HG03432 (cell line): ENCODE results near the gene GCNA.
"Not testable (repeated sequence)": the region's sequence is repeated elsewhere in the genome, so short reads cannot be mapped to it uniquely, and the experiment has no call there.

Source experiments
- ATAC-seq: cut with Tn5 transposase; IDR thresholded peaks from one replicate; pipeline ENCODE4 v1.9.1; 2021; ENCODE audit warnings: mild to moderate bottlenecking, moderate library complexity; ENCODE audit not compliant: unreplicated experiment

The GCNA gene

DNA sequence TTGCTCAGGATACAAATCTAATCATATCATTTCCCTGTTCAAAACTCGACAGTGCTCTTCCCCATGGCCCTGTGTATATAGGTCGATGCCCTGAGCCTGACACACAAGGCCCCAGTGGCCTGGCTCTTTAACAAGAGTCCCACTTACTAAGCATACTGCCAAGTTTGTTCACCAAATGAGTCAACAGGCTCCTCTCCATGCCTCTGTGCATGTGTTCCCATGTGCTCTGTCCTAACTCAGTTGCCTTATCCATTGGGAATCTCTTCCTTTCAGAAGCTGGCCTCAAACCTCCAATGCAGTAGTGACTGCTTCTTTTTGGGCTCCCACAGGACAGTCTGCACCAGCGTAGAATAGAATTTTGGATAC, 59.0 kb downstream of the GCNA start:
- ATAC-seq = peak; percentile 32

DNA sequence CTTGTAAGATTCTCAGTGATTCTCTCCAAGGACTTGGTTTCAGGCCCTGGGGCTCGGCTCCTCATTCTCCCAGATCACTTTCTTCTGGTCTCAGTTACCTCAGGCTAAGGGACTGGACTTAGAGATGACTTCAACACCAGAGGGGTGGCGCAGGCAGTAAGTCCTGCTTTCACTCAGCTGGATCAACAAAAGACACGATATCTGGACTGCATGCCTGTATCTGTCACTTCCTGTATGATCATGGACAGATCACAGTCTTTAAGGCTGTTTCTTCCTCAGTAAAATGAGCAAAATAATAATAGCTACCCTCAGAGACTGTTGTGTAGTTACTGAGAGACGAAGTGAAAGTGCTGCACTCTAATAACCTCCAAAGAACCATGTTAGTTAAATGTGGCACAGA, 59.6 kb downstream of the GCNA start:
- no peak for ATAC-seq

DNA sequence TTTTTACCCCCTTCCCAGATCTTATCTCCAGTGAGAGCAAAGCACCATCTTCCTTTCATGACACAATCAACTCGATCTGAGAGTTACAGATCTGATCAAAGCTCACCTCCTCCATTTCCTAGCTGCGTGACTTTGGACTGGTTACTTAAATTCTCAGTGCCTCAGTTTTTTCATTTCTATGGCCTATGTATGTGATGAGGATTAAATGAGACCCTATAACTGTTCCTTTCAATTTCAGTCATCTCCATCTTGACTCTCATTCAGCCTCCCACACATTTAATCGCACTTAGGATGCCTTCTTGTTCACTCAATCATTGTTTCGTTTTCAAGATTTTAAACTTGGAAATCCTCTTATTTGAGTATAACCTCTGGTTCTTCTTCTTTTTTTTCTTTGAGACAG, 60.2 kb downstream of the GCNA start:
- ATAC-seq = no peak

DNA sequence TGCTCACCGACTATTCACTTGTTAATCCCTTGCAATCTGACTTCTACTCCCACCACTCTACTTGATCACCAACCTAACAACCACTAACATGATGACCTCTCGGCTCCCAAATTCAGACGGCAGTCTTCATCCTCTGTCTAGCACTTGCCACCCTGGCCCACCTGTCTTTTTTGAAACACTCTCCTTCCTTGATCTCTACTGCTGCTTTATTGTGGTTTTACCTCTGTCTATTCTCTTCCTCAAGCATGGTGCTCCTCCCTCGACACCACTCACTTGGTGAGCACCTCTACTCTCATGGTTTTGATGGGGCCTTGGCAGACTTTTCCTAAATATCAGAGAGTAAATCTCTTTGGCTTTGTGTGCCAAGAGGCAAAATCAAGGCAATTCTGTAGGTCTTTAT, 61.8 kb downstream of the GCNA start:
- ATAC-seq = no peak

DNA sequence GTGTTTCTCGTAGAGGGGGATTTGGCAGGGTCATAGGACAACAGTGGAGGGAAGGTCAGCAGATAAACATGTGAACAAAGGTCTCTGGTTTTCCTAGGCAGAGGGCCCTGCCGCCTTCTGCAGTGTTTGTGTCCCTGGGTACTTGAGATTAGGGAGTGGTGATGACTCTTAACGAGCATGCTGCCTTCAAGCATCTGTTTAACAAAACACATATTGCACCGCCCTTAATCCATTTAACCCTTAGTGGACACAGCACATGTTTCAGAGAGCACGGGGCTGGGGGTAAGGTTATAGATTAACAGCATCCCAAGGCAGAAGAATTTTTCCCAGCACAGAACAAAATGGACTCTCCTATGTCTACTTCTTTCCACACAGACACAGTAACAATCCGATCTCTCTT, 66.2 kb downstream of the GCNA start:
- ATAC-seq = not testable (repeated sequence)

DNA sequence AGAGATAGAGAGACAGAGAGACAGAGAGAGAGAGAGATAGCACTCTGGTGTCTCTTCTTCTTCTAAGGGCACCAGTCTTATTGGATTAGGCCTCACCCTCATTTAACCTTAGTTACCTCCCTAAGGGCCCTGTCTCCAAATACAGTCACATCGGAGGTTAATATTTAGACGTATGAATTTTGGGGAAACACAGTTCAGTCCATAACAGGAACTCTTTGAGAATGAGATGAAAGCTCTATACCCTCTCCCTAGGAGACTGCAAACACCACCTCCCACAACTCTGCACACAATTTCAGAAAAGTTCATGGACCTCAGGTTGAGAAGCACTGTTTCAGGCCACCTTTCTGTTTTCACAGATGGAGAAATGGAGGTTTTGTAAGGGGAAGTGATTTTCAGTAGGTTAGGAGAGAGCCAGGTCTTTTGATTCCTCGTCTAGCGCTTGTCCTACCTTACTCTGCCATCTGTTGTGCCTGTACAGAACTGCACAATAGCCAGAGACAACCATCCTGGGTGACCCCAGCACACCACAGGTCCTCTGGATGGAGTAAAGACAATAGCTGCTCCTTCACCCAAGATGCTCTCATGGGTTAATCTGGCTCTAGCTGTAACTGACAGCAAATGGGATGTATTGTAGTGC, 72.2 kb downstream of the GCNA start:
- peak; percentile 82 for ATAC-seq

DNA sequence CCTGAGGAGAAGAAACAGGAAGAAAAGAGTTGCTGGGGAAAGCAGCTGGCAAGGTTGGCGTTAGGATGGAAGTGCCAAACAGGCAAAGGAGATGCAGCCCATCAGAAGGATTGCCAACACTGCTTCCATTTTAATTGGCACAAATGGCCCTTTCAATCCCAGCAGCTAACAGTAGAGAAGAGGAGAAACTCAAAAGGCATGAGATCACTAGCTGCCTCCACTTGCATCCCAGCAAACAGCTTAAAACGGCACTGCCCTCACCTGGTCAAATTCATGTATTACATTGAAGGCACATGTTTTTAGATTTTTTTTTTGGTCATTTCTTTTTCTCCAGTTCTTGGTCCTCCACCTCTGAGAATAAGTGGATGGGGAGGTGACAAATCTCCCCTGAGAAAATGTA, 74.2 kb downstream of the GCNA start:
- no peak for ATAC-seq

DNA sequence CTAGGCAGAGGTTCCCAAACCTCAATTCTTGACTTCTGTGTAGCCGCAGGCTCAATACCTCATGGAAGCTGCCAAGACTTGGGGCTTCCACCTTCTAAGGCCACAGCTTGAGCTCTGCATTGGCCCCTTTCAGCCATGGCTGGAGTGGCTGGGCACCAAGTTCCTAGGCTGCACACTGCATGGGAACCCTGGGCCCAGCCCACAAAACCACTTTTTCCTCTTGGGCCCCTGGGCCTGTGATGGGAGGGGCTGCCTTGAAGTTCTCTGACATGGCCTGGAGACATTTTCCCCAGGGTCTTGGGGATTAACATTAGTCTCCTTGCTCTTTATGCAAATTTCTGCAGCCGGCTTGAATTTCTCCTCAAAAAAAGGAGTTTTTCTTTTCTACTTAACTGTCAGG, 75.1 kb downstream of the GCNA start:
- ATAC-seq = no peak

DNA sequence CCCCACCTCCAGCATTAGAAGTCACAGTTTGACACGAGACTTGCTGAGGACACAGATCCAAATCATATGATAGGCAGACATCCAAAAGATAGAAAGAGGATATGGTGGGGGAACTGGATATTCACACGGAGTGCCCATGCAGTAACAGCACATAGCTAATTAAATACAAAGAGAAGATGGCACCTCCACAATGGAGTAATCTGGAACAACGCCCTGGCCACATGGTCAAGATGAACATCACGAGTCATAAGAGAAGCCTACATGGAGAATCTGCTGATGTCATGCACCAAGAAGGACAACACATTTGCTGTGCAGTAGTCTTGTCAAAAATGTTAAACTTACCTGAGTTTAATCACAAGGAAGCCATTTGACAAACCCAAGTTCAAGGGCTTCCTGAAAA, 79.0 kb downstream of the GCNA start:
- no peak for ATAC-seq

DNA sequence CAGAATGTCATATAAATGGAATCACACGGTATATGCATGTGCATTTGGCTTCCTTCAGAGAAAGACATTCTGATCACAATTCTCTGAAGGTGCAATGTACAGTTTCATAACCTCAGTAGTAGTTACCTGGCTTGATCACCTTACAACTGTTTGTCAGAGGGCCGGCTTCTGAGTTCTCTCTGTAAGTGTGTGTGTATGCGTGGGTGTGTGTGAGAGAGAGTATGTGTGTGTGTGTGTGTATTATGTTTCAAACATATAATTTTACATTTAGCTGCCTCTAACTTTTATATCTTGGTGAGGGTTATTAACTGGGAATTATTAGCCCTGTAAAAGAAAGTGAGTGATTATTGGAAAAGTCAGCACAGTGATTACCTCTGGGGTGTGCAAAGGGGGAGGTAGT, 81.1 kb downstream of the GCNA start:
- ATAC-seq = no peak

DNA sequence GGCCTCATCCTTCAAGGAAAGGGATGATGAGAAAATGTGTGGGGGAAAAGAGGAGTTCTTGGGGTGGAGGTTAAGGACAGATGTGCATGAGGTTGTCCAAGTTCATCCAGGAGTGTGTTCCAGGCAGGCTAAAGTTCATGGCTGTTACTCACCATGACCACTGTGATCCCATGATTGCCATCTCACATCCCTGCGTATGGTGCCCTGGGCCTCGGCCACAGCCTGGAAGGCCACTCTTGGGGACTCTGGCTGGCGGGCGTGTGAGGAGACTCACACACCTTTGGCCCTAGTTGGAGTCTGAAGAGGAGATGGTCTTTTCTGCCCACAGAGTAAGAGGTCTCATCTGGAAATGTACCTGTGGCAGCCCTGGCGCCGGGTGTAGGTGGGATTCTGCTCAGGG, 81.7 kb downstream of the GCNA start:
- ATAC-seq = no peak

DNA sequence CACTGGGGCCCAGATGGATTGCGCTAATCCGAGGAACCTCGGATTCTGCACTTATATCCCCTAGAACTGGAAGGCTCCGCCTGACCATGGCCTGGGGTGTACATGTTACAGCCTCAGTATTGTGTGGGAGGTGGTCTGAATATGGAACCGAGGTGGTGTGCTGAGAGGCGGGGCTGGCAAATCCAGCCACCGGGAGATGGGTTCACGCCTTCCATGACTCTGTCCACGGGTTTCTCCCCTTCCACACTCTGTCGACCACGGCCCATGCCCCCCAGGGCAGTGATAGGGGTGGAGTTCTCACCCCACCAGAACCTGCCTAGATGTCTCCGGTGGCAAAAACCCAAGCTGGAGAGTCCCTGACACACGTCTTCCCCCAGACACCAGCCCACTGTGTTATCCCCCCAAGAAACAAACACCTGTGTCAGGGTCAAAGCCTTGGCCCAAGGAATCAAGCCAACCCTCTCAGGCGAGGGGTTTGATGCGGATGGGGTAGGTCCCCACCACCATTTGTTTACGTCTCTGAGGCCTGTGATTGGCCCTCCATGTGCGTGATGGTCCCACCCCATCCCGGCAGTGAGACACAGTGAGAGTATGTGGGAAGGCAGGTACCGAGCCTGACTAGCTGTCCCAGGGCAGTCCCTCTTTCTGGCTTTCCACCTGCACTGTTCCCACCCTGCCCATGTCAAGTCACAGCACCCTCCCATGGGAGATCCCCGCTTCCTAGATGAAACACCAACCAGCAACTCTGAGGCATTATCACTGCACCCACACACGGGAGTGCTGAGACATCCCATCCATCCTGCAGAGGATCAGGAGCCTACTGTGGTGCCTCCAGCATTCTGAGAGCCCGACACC, 82.6 kb downstream of the GCNA start:
- no peak for ATAC-seq

DNA sequence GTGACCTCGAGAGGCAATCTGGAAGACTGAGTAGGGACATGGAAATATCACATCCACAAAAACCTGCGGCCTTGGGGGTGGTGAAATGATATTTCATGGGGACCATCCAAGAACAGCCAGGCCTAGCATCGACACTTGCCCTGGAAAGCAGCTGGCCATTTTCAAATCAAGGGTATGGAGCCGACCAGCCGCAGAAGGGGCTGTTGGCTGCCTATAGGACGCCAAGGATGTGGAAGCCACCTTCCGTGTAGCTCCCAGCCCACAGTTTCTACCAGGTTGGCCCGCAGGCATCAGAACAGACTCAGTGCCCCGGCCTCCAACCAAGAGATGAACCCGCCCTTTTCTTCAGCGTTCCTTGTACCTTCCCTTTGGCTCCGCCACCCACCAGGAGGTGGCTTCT, 83.7 kb downstream of the GCNA start:
- no peak for ATAC-seq

DNA sequence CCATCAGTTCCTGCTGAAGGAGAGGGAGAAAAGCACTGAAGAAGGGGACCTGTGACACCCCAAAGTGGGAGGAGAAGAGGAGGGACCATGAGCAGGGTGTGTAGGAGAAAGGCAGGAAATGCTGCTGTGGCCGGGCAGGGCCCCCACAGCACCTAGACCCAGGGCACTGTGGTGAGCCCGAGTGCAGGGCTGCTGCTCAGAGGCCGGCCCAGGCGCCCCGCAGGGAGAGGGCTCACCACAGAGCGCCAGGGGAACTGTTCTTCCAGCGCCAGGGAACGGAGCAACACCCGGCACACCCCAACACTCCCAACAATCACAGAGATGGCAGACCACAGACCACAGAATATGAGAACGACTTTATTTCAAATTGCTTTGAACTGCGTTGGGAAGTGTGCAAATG, 84.4 kb downstream of the GCNA start:
- not testable (repeated sequence) for ATAC-seq
